A549 (cell line): ENCODE results near the gene RANBP17. TPM values are rescaled to one million over a fixed set of nuclear protein-coding genes. Genes with fewer than 3 reads are reported as not detected.

ENCODE experiments used
- ATAC-seq, 2 experiments: fragments of 200-7000 bp in 1 of 2; fragments of >200 bp in 1 of 2; cut with Nextera tagmentation in 1 of 2; cut with Tn5 transposase in 1 of 2; 3 replicates each; pipeline versions ENCODE4 v1.8.0 to v1.9.1; 2018 to 2020; ENCODE audit warnings: mild to moderate bottlenecking in 1 of 2, moderate library complexity in 1 of 2
- CTCF ChIA-PET: fragments of 300-600 bp; sonication (Branson Sonifier 250); formaldehyde crosslinking; extraction: SDS; loops from one replicate; lab custom pipeline; 2021; ENCODE audit warnings: antibody characterized with exemption, inconsistent platforms; lab: Yijun Ruan, JAX
- POLR2A ChIA-PET: fragments of 350-600 bp; formaldehyde crosslinking; extraction: SDS; loops from one replicate; lab custom pipeline; 2021; ENCODE audit warnings: antibody characterized with exemption, inconsistent platforms; lab: Yijun Ruan, JAX
- DNase-seq, 2 experiments: peaks; one replicate each; pipeline versions ENCODE4 v3.0.0 to v3.0.0-alpha.2; 2011 to 2016; ENCODE audit warnings: low read depth in 1 of 2, low spot score in 1 of 2
- FAIRE-seq: peaks from 2 replicates; lab custom pipeline; 2011; peaks lifted over from hg19 to GRCh38; lab: Jason Lieb, UNC
- H3K27ac ChIP-seq, 2 experiments: fragments of >200 bp; sonication (Bioruptor Twin); formaldehyde crosslinking; 3 replicates each; pipeline ENCODE4 v1.5.1; 2016 to 2017
- H3K4me1 ChIP-seq: fragments of >200 bp; sonication (Bioruptor Twin); formaldehyde crosslinking; 3 replicates; pipeline ENCODE4 v1.6.1; 2016
- H3K4me2 ChIP-seq: fragments of >200 bp; sonication (Bioruptor Twin); formaldehyde crosslinking; 3 replicates; pipeline ENCODE4 v1.6.1; 2016
- H3K4me3 ChIP-seq: fragments of >200 bp; sonication (Bioruptor Twin); formaldehyde crosslinking; 3 replicates; pipeline ENCODE4 v1.5.1; 2016
- H3K9me3 ChIP-seq: fragments of >200 bp; sonication (Bioruptor Twin); formaldehyde crosslinking; 3 replicates; pipeline ENCODE4 v1.6.1; 2016
- ATOH8 ChIP-seq: fragments of 250-450 bp; sonication (Bioruptor Pico); IDR thresholded peaks from 2 replicates; pipeline ENCODE4 v1.5.0; 2020; ENCODE audit warnings: low read depth, mild to moderate bottlenecking, moderate library complexity
- CHD2 ChIP-seq: fragments of 150-350 bp; IDR thresholded peaks from 2 replicates; pipeline ENCODE4 v1.6.1; 2014; ENCODE audit warnings: low read length; ENCODE audit not compliant: partially characterized antibody
- CHD4 ChIP-seq: fragments of 200-600 bp; sonication (generic); IDR thresholded peaks from 2 replicates; pipeline ENCODE4 v1.6.1; 2016; ENCODE audit warnings: antibody characterized with exemption, mild to moderate bottlenecking, borderline replicate concordance
- CTCF ChIP-seq: fragments of >200 bp; sonication (Bioruptor Twin); formaldehyde crosslinking; IDR thresholded peaks from 3 replicates; pipeline ENCODE4 v1.5.1; 2016
- EHF ChIP-seq: fragments of 250-450 bp; sonication (Bioruptor Pico); IDR thresholded peaks from 2 replicates; pipeline ENCODE4 v1.5.0; 2020; ENCODE audit warnings: mild to moderate bottlenecking
- EHMT2 ChIP-seq: fragments of 200-600 bp; sonication (generic); IDR thresholded peaks from 2 replicates; pipeline ENCODE4 v1.6.1; 2016; ENCODE audit warnings: antibody characterized with exemption, low read depth, mild to moderate bottlenecking, moderate library complexity
- ELK1 ChIP-seq: fragments of 150-350 bp; IDR thresholded peaks from 2 replicates; pipeline ENCODE4 v1.6.1; 2014; ENCODE audit warnings: low read depth, mild to moderate bottlenecking, low read length
- FOSL2 ChIP-seq, 2 experiments: fragments of 450-650 bp in 1 of 2; fragments of >200 bp in 1 of 2; sonication (Bioruptor Twin) in 1 of 2; formaldehyde crosslinking; IDR thresholded peaks; 2 replicates each; pipeline versions ENCODE4 v1.5.0 to v1.6.1; 2016 to 2020; ENCODE audit warnings: mild to moderate bottlenecking in 1 of 2, moderate library complexity in 1 of 2
- GATA3 ChIP-seq: IDR thresholded peaks from 2 replicates; pipeline ENCODE4 v1.6.1; 2012; ENCODE audit warnings: borderline replicate concordance
- HES2 ChIP-seq: fragments of >200 bp; sonication (Bioruptor Twin); formaldehyde crosslinking; IDR thresholded peaks from 2 replicates; pipeline ENCODE4 v1.6.1; 2016
- HMGXB4 ChIP-seq: fragments of 250-450 bp; sonication (Bioruptor Pico); IDR thresholded peaks from 2 replicates; pipeline ENCODE4 v1.5.0; 2021; ENCODE audit warnings: mild to moderate bottlenecking, moderate library complexity, borderline replicate concordance
- HOXB13 ChIP-seq: fragments of 250-450 bp; sonication (Bioruptor Pico); IDR thresholded peaks from 2 replicates; pipeline ENCODE4 v1.5.0; 2020; ENCODE audit warnings: low read depth, mild to moderate bottlenecking, moderate library complexity
- JUN ChIP-seq, 2 experiments: fragments of >200 bp; sonication (Bioruptor Twin); formaldehyde crosslinking; IDR thresholded peaks; 2 replicates in 1 of 2; 3 replicates in 1 of 2; pipeline ENCODE4 v1.6.1; 2016 to 2017
- JUNB ChIP-seq: fragments of >200 bp; sonication (Bioruptor Twin); formaldehyde crosslinking; IDR thresholded peaks from 2 replicates; pipeline ENCODE4 v1.6.1; 2016
- MYC ChIP-seq: IDR thresholded peaks from 2 replicates; pipeline ENCODE4 v1.6.1; 2012; ENCODE audit warnings: mild to moderate bottlenecking, inconsistent platforms, low read length, improper control_type of control experiment, borderline replicate concordance
- NFE2L2 ChIP-seq: fragments of 150-350 bp; conservative IDR thresholded peaks from 2 replicates; pipeline ENCODE4 v1.6.1; 2014; ENCODE audit warnings: low read length
- NR3C1 ChIP-seq: fragments of >200 bp; sonication (Bioruptor Twin); formaldehyde crosslinking; IDR thresholded peaks from 3 replicates; pipeline ENCODE4 v1.6.1; 2017
- PHF8 ChIP-seq: fragments of 200-600 bp; sonication (generic); IDR thresholded peaks from 2 replicates; pipeline ENCODE4 v1.6.1; 2016; ENCODE audit warnings: low read depth, mild to moderate bottlenecking, antibody characterized with exemption, moderate library complexity, borderline replicate concordance
- RARB ChIP-seq: fragments of 250-450 bp; sonication (Bioruptor Pico); IDR thresholded peaks from 2 replicates; pipeline ENCODE4 v1.8.0; 2021; ENCODE audit warnings: mild to moderate bottlenecking, moderate library complexity
- RCOR1 ChIP-seq: fragments of 150-350 bp; IDR thresholded peaks from 2 replicates; pipeline ENCODE4 v1.6.1; 2014; ENCODE audit warnings: antibody characterized with exemption, low read length, low read depth
- REST ChIP-seq: fragments of 200-600 bp; sonication (generic); IDR thresholded peaks from 2 replicates; pipeline ENCODE4 v1.6.1; 2016; ENCODE audit warnings: antibody characterized with exemption, mild to moderate bottlenecking, moderate library complexity
- RFX5 ChIP-seq: fragments of 450-650 bp; IDR thresholded peaks from 2 replicates; pipeline ENCODE4 v1.7.1; 2014; ENCODE audit warnings: antibody characterized with exemption, mild to moderate bottlenecking, moderate library complexity
- SMC3 ChIP-seq: fragments of >200 bp; sonication (Bioruptor Twin); formaldehyde crosslinking; IDR thresholded peaks from 3 replicates; pipeline ENCODE4 v1.6.1; 2018; ENCODE audit warnings: inconsistent platforms
- TP53 ChIP-seq: fragments of 250-450 bp; sonication (Bioruptor Pico); IDR thresholded peaks from 2 replicates; pipeline ENCODE4 v1.5.0; 2021; ENCODE audit warnings: mild to moderate bottlenecking, moderate library complexity
- USF2 ChIP-seq: fragments of 450-650 bp; IDR thresholded peaks from 2 replicates; pipeline ENCODE4 v1.6.1; 2014; ENCODE audit warnings: antibody characterized with exemption
- ZC3H11A ChIP-seq: fragments of 450-650 bp; IDR thresholded peaks from 2 replicates; pipeline ENCODE4 v1.6.1; 2014; ENCODE audit warnings: antibody characterized with exemption, mild to moderate bottlenecking
- WGBS: methylation state at CpG from one replicate; pipeline ENCODE4 v1.1.6; 2017; ENCODE audit errors: missing lambda C conversion rate; 5-methylcytosine and 5-hydroxymethylcytosine counted together
- polyA plus RNA-seq, 4 experiments: library from polyadenylated mRNA; depleted of rRNA in 3 of 4; stranded (reverse); fragments of >200 nt; fragmentation: RNase III in 1 of 4; extraction: RNeasy Plus Mini Kit Qiagen cat#74134 plus additional on column Dnase treatment in 1 of 4; gene quantifications; 2 replicates in 3 of 4; 3 replicates in 1 of 4; pipeline ENCODE4 v1.2.3, GENCODE V29; 2011 to 2017

The RANBP17 gene
- polyA plus RNA-seq, 2 of the 4 experiments (the other 2 are of a cell fraction): 3.4 to 9.2 TPM

GRCh38 chr5:170945275-170945674 lies 83.5 kb downstream of the RANBP17 start:
- Histone ChIP-seq H3K4me2 (no peak overlapping the region), H3K4me1 (no peaks in the 10 kb centered on the region), H3K9me3 (no peaks in the 10 kb centered on the region), H3K4me3 (no peak overlapping the region), H3K27ac (no peak overlapping the region)
- ChIA-PET CTCF (no interaction called here), POLR2A (no interaction called here)
- ATAC-seq (no peak), FAIRE-seq (no peak), DNase-seq (no peak)
- TF ChIP-seq HES2 (no peak), CHD4 (no peak), EHF (CRISPR knock-in tag) (no peak), MYC (no peak), SMC3 (no peak), HMGXB4 (no peak), HOXB13 (CRISPR knock-in tag) (no peak), EHMT2 (no peak), CTCF (no peak), USF2 (no peak), PHF8 (no peak), FOSL2 (IDR thresholded peaks at IDR 0.05) (no peak), FOSL2 (CRISPR knock-in tag; IDR thresholded peaks at IDR 0.05) (no peak), REST (no peak), ATOH8 (CRISPR knock-in tag) (no peak), ZC3H11A (no peak), RFX5 (no peak)
- WGBS: 92% methylated on average over 3 of the region's 3 CpGs

- POLR2A ChIA-PET: no interaction called here
- no peak for FAIRE-seq
- Histone ChIP-seq H3K9me3 (no peaks in the 10 kb centered on the region), H3K4me2 (no peak overlapping the region), H3K4me3 (no peak overlapping the region), H3K27ac (no peak overlapping the region), H3K4me1 (no peaks in the 10 kb centered on the region)
- no peak for DNase-seq
- 70% methylated on average over 3 of the region's 3 CpGs for WGBS
- ATAC-seq: no peak
- CTCF ChIA-PET: no interaction called here
- TF ChIP-seq GATA3 (no peak), RCOR1 (no peak), NFE2L2 (no peak), USF2 (no peak), NR3C1 (no peak), CHD2 (no peak), JUNB (no peak), FOSL2 (IDR thresholded peaks at IDR 0.05) (no peak), FOSL2 (CRISPR knock-in tag; IDR thresholded peaks at IDR 0.05) (no peak), RARB (CRISPR knock-in tag) (no peak), TP53 (CRISPR knock-in tag) (no peak), HES2 (no peak), ELK1 (no peak), JUN (IDR thresholded peaks at IDR 0.05) (no peak)
These were observed 98.7 kb downstream of the RANBP17 start for GRCh38 chr5:170960567-170960966.
